ENCODE measurements around the gene ZNF263. TPM values are rescaled to one million over a fixed set of nuclear protein-coding genes. Genes with fewer than 3 reads are reported as not detected.

ZNF263 gene
- total RNA-seq, 4 donors from 2014 or later: 40.6 to 56.3 (median 45.1) TPM

DNA sequence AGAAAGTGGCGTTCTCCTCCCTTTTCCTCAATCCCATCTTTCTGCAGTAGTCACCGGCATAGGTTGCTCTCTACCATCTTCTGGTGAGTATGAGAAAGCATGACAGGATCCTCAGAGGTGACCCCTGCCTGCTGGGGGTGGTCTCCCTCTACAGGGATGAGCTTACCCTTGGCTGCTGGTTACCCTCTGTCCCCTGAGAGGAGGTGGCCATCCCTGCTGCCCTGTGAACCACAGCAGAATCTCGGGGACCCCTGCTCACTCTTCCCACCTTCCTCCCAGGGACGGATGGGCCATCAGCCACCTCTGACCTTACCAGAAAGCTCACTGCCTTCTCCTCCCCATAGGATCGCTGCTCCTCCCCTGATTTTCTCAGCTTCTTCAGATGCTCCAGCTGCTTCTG, 34.7 kb upstream of the ZNF263 start:
- no peak overlapping the region for H3K4me3 ChIP-seq
- DNase-seq (ENCODE audit: low spot score in 2 of 2): no peak
- H3K36me3 ChIP-seq: no peaks in the 10 kb centered on the region
- peaks cover 10% of the 10 kb centered on the region for H3K27me3 ChIP-seq
- H3K4me1 ChIP-seq: no peaks in the 10 kb centered on the region
- TF ChIP-seq POLR2A (IDR thresholded peaks at IDR 0.05): no peak
- TF ChIP-seq EP300 (IDR thresholded peaks at IDR 0.05): no peak
- TF ChIP-seq, protein P1, sequence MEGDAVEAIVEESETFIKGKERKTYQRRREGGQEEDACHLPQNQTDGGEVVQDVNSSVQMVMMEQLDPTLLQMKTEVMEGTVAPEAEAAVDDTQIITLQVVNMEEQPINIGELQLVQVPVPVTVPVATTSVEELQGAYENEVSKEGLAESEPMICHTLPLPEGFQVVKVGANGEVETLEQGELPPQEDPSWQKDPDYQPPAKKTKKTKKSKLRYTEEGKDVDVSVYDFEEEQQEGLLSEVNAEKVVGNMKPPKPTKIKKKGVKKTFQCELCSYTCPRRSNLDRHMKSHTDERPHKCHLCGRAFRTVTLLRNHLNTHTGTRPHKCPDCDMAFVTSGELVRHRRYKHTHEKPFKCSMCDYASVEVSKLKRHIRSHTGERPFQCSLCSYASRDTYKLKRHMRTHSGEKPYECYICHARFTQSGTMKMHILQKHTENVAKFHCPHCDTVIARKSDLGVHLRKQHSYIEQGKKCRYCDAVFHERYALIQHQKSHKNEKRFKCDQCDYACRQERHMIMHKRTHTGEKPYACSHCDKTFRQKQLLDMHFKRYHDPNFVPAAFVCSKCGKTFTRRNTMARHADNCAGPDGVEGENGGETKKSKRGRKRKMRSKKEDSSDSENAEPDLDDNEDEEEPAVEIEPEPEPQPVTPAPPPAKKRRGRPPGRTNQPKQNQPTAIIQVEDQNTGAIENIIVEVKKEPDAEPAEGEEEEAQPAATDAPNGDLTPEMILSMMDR (IDR thresholded peaks at IDR 0.05): no peak
- TF ChIP-seq POLR2AphosphoS5 (IDR thresholded peaks at IDR 0.05): no peak
- H3K9me3 ChIP-seq: no peaks in the 10 kb centered on the region
- H3K27ac ChIP-seq: no peak overlapping the region
- WGBS: 90% methylated on average over 5 of the region's 5 CpGs

DNA sequence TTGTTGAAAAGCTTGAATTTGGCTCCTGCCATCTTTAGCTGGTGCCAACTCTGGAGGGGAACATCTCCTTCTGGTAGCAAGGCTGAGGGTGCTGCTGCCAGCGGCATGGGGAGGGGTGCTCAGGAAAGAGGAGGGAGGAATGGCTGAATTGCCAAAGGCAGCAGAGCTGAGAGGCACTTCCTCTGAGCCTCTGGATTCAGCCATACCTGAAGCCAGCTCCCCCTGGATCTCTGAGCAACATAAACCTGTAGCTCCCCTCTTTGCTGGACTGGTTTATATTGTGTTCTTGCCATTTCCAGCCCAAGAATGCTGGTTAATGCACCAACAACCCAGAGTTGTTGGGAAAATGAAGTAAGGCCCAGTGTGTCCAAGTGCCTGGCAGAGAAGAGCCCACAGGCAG, 34.3 kb upstream of the ZNF263 start:
- TF ChIP-seq, protein P1 (IDR thresholded peaks at IDR 0.05): no peak
- TF ChIP-seq EP300 (IDR thresholded peaks at IDR 0.05) (no peak), POLR2A (IDR thresholded peaks at IDR 0.05) (no peak), POLR2AphosphoS5 (IDR thresholded peaks at IDR 0.05) (no peak)
- WGBS: 83% methylated on average over 1 of the region's 1 CpG
- H3K4me3 ChIP-seq: no peak overlapping the region
- H3K27ac ChIP-seq: no peak overlapping the region
- peaks cover 7% of the 10 kb centered on the region for H3K27me3 ChIP-seq
- H3K9me3 ChIP-seq: no peaks in the 10 kb centered on the region
- no peaks in the 10 kb centered on the region for H3K4me1 ChIP-seq
- no peak for DNase-seq (ENCODE audit: low spot score in 2 of 2)
- H3K36me3 ChIP-seq: no peaks in the 10 kb centered on the region

DNA sequence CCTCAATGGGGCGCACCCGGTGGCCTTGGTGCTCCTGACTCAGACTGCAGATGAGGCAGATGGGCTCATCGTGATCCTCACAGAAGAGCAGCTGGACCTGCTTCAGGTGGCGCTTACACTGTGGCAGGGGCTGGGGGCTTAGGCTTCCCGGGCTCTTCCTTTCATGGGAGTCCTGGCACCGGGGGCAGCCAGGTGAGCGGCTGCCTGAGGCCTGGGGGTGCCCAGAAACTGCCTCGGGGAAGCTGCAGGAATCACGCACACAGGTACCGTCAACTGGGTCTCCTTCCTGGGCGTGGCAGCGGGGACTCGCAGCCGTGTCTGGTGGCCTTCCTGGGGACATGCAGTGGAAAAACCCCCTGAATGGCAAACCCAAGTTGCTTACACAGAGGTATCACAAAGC, 33.8 kb upstream of the ZNF263 start:
- TF ChIP-seq POLR2A (IDR thresholded peaks at IDR 0.05) (no peak), POLR2AphosphoS5 (IDR thresholded peaks at IDR 0.05) (no peak), EP300 (IDR thresholded peaks at IDR 0.05) (no peak)
- TF ChIP-seq, protein P1 (IDR thresholded peaks at IDR 0.05): no peak
- Histone ChIP-seq H3K36me3 (no peaks in the 10 kb centered on the region), H3K4me1 (no peaks in the 10 kb centered on the region), H3K27ac (no peak overlapping the region), H3K4me3 (no peak overlapping the region), H3K9me3 (no peaks in the 10 kb centered on the region), H3K27me3 (peaks cover 6% of the 10 kb centered on the region)
- WGBS: 81% methylated on average over 6 of the region's 14 CpGs
- no peak for DNase-seq (ENCODE audit: low spot score in 2 of 2)

DNA sequence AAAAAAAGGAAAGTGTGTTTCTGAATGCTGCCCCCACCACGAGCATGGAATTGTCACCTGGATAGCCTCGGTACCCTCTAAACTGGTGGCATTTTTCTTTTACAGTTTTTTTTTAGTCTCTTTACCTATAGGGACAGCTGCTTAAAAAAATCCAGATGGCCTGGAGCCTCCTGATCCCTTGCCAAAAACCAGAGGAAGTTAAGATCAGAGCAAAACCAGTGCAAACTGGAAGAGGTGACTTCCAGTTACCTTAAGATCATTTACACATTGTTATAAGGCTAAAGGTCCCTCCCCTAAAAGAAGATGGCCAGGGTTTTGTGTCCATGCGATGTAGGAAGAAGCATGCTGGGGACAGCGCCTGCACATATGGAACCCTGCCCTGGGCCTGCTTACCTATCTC, 30.3 kb upstream of the ZNF263 start:
- Histone ChIP-seq H3K9me3 (no peaks in the 10 kb centered on the region), H3K4me3 (no peak overlapping the region), H3K27ac (no peak overlapping the region), H3K36me3 (no peaks in the 10 kb centered on the region), H3K27me3 (peaks cover 4% of the 10 kb centered on the region), H3K4me1 (no peaks in the 10 kb centered on the region)
- no peak for DNase-seq (ENCODE audit: low spot score in 2 of 2)
- WGBS: 75% methylated on average over 4 of the region's 4 CpGs
- TF ChIP-seq EP300 (IDR thresholded peaks at IDR 0.05) (no peak), POLR2A (IDR thresholded peaks at IDR 0.05) (no peak)

DNA sequence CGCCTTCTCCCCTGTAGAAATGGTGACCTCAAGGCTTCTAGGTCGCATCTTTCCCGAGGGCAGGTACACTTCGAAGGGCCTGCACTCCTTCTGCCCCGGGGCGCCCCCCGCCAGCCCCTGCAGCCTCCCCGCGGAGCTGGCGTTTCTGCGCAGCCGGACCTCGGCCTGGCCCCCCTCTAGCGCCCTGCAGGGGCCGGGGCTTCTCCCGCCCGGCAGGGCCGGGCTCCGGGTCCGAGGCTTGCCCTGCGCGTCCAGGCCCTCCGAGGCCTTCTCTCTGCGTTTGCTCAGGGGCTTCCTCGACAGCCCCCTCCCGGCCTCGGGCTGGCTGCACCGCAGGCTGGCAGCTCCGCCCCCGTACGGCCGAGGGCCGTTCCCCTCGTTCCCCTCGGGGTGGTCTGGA, 29.0 kb upstream of the ZNF263 start:
- Histone ChIP-seq H3K4me3 (no peak overlapping the region), H3K27ac (no peak overlapping the region), H3K4me1 (no peaks in the 10 kb centered on the region), H3K9me3 (no peaks in the 10 kb centered on the region), H3K27me3 (peaks cover 4% of the 10 kb centered on the region), H3K36me3 (no peaks in the 10 kb centered on the region)
- TF ChIP-seq POLR2A (IDR thresholded peaks at IDR 0.05): no peak
- TF ChIP-seq POLR2AphosphoS5 (IDR thresholded peaks at IDR 0.05): no peak
- TF ChIP-seq, protein P1 (IDR thresholded peaks at IDR 0.05): no peak
- no peak for TF ChIP-seq EP300 (IDR thresholded peaks at IDR 0.05)
- DNase-seq (ENCODE audit: low spot score in 2 of 2): no peak
- 80% methylated on average over 1 of the region's 35 CpGs for WGBS

Data from suprapubic skin (tissue), 4 donors.